TTC549 (cell line): ENCODE results near the gene ATP2A3.

ENCODE experiments used
- FAIRE-seq: peaks from 2 replicates; lab custom pipeline; 2012; peaks lifted over from hg19 to GRCh38; lab: Jason Lieb, UNC

The ATP2A3 gene

GRCh38 chr17:3890082-3890877 is 74.0 kb downstream of the ATP2A3 start:
- FAIRE-seq: no peak

GRCh38 chr17:3889325-3890012 is 74.8 kb downstream of the ATP2A3 start:
- no peak for FAIRE-seq

- FAIRE-seq: no peak
Observed at GRCh38 chr17:3888343-3889171, 75.7 kb downstream of the ATP2A3 start.

GRCh38 chr17:3887804-3888203 is 76.4 kb downstream of the ATP2A3 start:
- no peak for FAIRE-seq

- FAIRE-seq: no peak
Observed at GRCh38 chr17:3887394-3887793, 76.8 kb downstream of the ATP2A3 start.

- no peak for FAIRE-seq
Observed at GRCh38 chr17:3886776-3887175, 77.5 kb downstream of the ATP2A3 start.

- FAIRE-seq: no peak
Observed at GRCh38 chr17:3885970-3886369, 78.3 kb downstream of the ATP2A3 start.

GRCh38 chr17:3885271-3885670 is 79.0 kb downstream of the ATP2A3 start:
- FAIRE-seq: no peak

GRCh38 chr17:3884188-3884587 is 80.0 kb downstream of the ATP2A3 start:
- FAIRE-seq: no peak

- no peak for FAIRE-seq
Observed at GRCh38 chr17:3882276-3882675, 82.0 kb downstream of the ATP2A3 start.

GRCh38 chr17:3880983-3881382 is 83.3 kb downstream of the ATP2A3 start:
- no peak for FAIRE-seq

GRCh38 chr17:3879591-3880417 is 84.4 kb downstream of the ATP2A3 start:
- FAIRE-seq: no peak

- no peak for FAIRE-seq
Observed at GRCh38 chr17:3879186-3879585, 85.1 kb downstream of the ATP2A3 start.

- no peak for FAIRE-seq
Observed at GRCh38 chr17:3877220-3877619, 87.0 kb downstream of the ATP2A3 start.

GRCh38 chr17:3875317-3875716 is 88.9 kb downstream of the ATP2A3 start:
- FAIRE-seq: no peak
